ENCODE results near the gene ARIH2. TPM values are rescaled to one million over a fixed set of nuclear protein-coding genes. Genes with fewer than 3 reads are reported as not detected.

Gene ARIH2
- total RNA-seq, 1 experiment from 2014 or later: 77.0 TPM

DNA sequence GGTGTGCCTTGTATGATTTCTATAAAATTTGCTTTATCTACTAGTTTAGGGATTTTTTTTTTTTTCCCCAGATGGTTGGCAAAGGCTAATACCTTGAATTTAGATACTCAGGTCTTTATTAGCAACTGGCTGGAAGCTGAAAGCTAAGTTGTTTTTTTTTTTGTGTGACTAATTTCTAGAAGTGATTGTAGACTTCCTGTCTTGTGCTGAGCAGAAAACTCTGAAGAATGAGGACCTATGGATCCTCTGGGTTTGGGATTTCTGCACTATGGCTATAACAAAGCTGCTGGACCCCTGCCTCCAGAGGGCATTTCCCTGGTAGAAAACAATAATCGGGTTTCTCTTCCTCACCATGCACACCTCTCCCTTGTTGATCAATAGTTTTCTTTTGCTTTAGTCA is 10.0 kb downstream of the ARIH2 start:
- intact Hi-C loops (cut with micrococcal nuclease; ENCODE audit: unreplicated experiment): no loop called here
- no peak overlapping the region for H3K27ac ChIP-seq (ENCODE audit: low read length)
- ChIA-PET POLR2A (interaction anchor here (0.8 kb wide), 1 partner anchor 10 kb away, joined by 3 read pairs; no protein-coding TSS in a partner anchor), CTCF (no interaction called here)
- no peak for TF ChIP-seq SIN3A (IDR thresholded peaks at IDR 0.05; ENCODE audit: borderline replicate concordance, insufficient read depth, low read depth, low read length)
- TF ChIP-seq CTCF (IDR thresholded peaks at IDR 0.05): no peak
- no peak for TF ChIP-seq POLR2AphosphoS5 (IDR thresholded peaks at IDR 0.05; ENCODE audit: low read depth, low read length)
- TF ChIP-seq TCF7L2 (IDR thresholded peaks at IDR 0.05; ENCODE audit: low read depth, low read length): no peak
- TF ChIP-seq, protein P1, sequence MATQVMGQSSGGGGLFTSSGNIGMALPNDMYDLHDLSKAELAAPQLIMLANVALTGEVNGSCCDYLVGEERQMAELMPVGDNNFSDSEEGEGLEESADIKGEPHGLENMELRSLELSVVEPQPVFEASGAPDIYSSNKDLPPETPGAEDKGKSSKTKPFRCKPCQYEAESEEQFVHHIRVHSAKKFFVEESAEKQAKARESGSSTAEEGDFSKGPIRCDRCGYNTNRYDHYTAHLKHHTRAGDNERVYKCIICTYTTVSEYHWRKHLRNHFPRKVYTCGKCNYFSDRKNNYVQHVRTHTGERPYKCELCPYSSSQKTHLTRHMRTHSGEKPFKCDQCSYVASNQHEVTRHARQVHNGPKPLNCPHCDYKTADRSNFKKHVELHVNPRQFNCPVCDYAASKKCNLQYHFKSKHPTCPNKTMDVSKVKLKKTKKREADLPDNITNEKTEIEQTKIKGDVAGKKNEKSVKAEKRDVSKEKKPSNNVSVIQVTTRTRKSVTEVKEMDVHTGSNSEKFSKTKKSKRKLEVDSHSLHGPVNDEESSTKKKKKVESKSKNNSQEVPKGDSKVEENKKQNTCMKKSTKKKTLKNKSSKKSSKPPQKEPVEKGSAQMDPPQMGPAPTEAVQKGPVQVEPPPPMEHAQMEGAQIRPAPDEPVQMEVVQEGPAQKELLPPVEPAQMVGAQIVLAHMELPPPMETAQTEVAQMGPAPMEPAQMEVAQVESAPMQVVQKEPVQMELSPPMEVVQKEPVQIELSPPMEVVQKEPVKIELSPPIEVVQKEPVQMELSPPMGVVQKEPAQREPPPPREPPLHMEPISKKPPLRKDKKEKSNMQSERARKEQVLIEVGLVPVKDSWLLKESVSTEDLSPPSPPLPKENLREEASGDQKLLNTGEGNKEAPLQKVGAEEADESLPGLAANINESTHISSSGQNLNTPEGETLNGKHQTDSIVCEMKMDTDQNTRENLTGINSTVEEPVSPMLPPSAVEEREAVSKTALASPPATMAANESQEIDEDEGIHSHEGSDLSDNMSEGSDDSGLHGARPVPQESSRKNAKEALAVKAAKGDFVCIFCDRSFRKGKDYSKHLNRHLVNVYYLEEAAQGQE (IDR thresholded peaks at IDR 0.05; ENCODE audit: insufficient read depth in 1 of 2, low read depth in 2 of 2, low read length in 1 of 2): no peak
- no peaks in the 10 kb centered on the region for H3K9me3 ChIP-seq (ENCODE audit: control insufficient read depth, insufficient read depth, low read depth, low read length)
- ATAC-seq (no peak), DNase-seq (ENCODE audit: low read depth, low spot score) (no peak)
- H3K4me1 ChIP-seq (ENCODE audit: control insufficient read depth, insufficient read depth, low read length): peaks cover 17% of the 10 kb centered on the region
- in situ Hi-C loops (cut with HindIII; ENCODE audit: low pct_unique_long_range_greater_than_20kb, low sequenced_read_pairs): no loop called here
- no TSS peak for BruUV-seq (replicated peaks)
- peaks cover 12% of the 10 kb centered on the region for H3K36me3 ChIP-seq (ENCODE audit: control insufficient read depth, insufficient read depth, low read length)
- no peaks in the 10 kb centered on the region for H3K27me3 ChIP-seq (ENCODE audit: control insufficient read depth, insufficient read depth, low read length)
- no peak overlapping the region for H3K4me3 ChIP-seq (ENCODE audit: low read depth in 2 of 2, low read length in 2 of 2)

DNA sequence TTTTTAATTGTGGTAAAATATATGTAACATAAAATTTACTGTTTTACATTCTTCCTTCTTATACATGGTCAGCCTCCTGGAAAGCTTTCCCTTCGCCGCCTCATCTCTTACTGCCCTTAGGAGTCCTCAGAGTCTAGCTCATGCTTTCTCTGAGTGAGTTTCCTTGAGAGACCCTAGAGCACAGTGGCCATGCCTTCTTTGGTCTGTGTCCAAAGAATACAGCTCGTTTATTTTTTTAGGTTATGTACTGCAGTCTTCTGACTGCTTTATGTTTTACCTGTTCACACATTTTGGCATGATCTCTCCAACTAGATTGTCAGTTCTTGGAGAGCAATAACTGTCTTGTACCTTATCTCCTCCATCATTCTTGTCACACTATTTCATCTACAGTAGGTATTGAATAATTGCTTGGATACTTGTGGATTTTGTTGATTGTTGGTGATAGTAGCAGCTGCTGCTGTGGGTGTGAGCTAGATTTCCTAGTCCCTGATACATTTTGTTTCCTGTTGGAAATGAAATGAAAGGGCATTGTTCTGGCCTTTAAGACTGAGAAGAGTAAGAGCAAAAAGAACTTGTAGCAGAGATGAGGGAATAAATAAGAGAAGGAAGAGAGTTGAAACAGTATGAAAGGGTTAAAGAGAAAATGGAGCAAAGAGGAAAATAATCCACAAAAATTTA is 10.9 kb downstream of the ARIH2 start:
- ATAC-seq: no peak
- peaks cover 12% of the 10 kb centered on the region for H3K36me3 ChIP-seq (ENCODE audit: control insufficient read depth, insufficient read depth, low read length)
- H3K4me1 ChIP-seq (ENCODE audit: control insufficient read depth, insufficient read depth, low read length): peaks cover 17% of the 10 kb centered on the region
- no peak for DNase-seq (ENCODE audit: low read depth, low spot score)
- no peaks in the 10 kb centered on the region for H3K27me3 ChIP-seq (ENCODE audit: control insufficient read depth, insufficient read depth, low read length)
- H3K4me3 ChIP-seq (ENCODE audit: low read depth in 2 of 2, low read length in 2 of 2): no peak overlapping the region
- ChIA-PET POLR2A (interaction anchor here (0.7 to 0.8 kb wide), 3 partner anchors 9 to 13 kb away, joined by 3 to 4 read pairs (median 3); no protein-coding TSS in a partner anchor), CTCF (interaction anchor here (0.7 kb wide), 1 partner anchor 327 kb away, joined by 4 read pairs; no protein-coding TSS in a partner anchor)
- TF ChIP-seq CTCF (IDR thresholded peaks at IDR 0.05): no peak
- TF ChIP-seq POLR2AphosphoS5 (IDR thresholded peaks at IDR 0.05; ENCODE audit: low read depth, low read length): no peak
- no peak for TF ChIP-seq TCF7L2 (IDR thresholded peaks at IDR 0.05; ENCODE audit: low read depth, low read length)
- TF ChIP-seq, protein P1 (IDR thresholded peaks at IDR 0.05; ENCODE audit: insufficient read depth in 1 of 2, low read depth in 2 of 2, low read length in 1 of 2): no peak
- TF ChIP-seq SIN3A (IDR thresholded peaks at IDR 0.05; ENCODE audit: borderline replicate concordance, insufficient read depth, low read depth, low read length): no peak
- in situ Hi-C loops (cut with HindIII; ENCODE audit: low pct_unique_long_range_greater_than_20kb, low sequenced_read_pairs): no loop called here
- H3K9me3 ChIP-seq (ENCODE audit: control insufficient read depth, insufficient read depth, low read depth, low read length): no peaks in the 10 kb centered on the region
- no TSS peak for BruUV-seq (replicated peaks)
- H3K27ac ChIP-seq (ENCODE audit: low read length): no peak overlapping the region
- intact Hi-C loops (cut with micrococcal nuclease; ENCODE audit: unreplicated experiment): no loop called here
